K562 (cell line): Measurements from ENCODE around the gene ORAI1. TPM values are rescaled to one million over a fixed set of nuclear protein-coding genes. Genes with fewer than 3 reads are reported as not detected.
"Not testable (repeated sequence)": the region's sequence is repeated elsewhere in the genome, so short reads cannot be mapped to it uniquely, and the experiment has no call there.

Source experiments
- ATAC-seq: fragments of 200-7000 bp; cut with Tn5 transposase; 3 replicates; pipeline ENCODE4 v1.9.1; 2020; ENCODE audit warnings: moderate library complexity
- BruUV-seq: library from RNA; stranded (reverse); fragments of 400-500 nt; replicated peaks from 2 replicates; lab custom pipeline; 2021; lab: Mats Ljungman, UMichigan
- CTCF ChIA-PET: fragments of 300-600 bp; formaldehyde crosslinking; extraction: SDS; loops from one replicate; lab custom pipeline; 2021; ENCODE audit warnings: low intra/inter-chr PET ratio; lab: Yijun Ruan, JAX
- POLR2A ChIA-PET: fragments of 300-600, 350-650 bp; sonication (Branson Sonifier 250); formaldehyde crosslinking; extraction: SDS; loops from one replicate; lab custom pipeline; 2021; ENCODE audit warnings: antibody characterized with exemption, inconsistent platforms; lab: Yijun Ruan, JAX
- DNase-seq, 4 experiments: peaks; one replicate each; pipeline versions ENCODE4 v3.0.0 to v3.0.0-alpha.2; 2011 to 2018; ENCODE audit warnings: low spot score in 3 of 4, mixed read lengths in 3 of 4; ENCODE audit errors: extremely low read depth in 1 of 4
- FAIRE-seq: peaks from 2 replicates; lab custom pipeline; 2011; peaks lifted over from hg19 to GRCh38; lab: Jason Lieb, UNC
- H2AFZ ChIP-seq: 2 replicates; pipeline ENCODE4 v1.6.0; 2011; ENCODE audit warnings: low read depth, low read length, control low read depth, inconsistent platforms
- H3K27ac ChIP-seq: fragments of 200-600 bp; 3 replicates; pipeline ENCODE4 v1.8.0; 2011; ENCODE audit warnings: low read depth, mild to moderate bottlenecking, control low read depth, inconsistent platforms, low read length, moderate library complexity, mixed read lengths; ENCODE audit errors: extremely low read depth
- H3K27me3 ChIP-seq, 2 experiments: fragments of 300-600 bp in 1 of 2; 2 replicates in 1 of 2; 3 replicates in 1 of 2; pipeline versions ENCODE4 v1.6.0 to v1.8.0; 2011; ENCODE audit warnings: inconsistent platforms in 2 of 2, low read length in 2 of 2, mild to moderate bottlenecking in 1 of 2, mixed read lengths in 1 of 2, moderate library complexity in 1 of 2; ENCODE audit not compliant: control insufficient read depth in 2 of 2, insufficient read depth in 2 of 2
- H3K36me3 ChIP-seq: fragments of 300-600 bp; 3 replicates; pipeline ENCODE4 v1.8.0; 2011; ENCODE audit warnings: mild to moderate bottlenecking, low read length, inconsistent platforms; ENCODE audit not compliant: control insufficient read depth, insufficient read depth
- H3K4me1 ChIP-seq, 2 experiments: fragments of 200-600 bp in 1 of 2; replicated peaks in 1 of 2; 2 replicates in 1 of 2; 3 replicates in 1 of 2; pipeline versions ENCODE4 v1.5.1 to v1.8.0; 2011; ENCODE audit warnings: inconsistent platforms in 2 of 2, low read length in 2 of 2, mild to moderate bottlenecking in 1 of 2, mixed read lengths in 1 of 2, moderate library complexity in 1 of 2; ENCODE audit not compliant: control insufficient read depth in 2 of 2, insufficient read depth in 2 of 2
- H3K4me2 ChIP-seq: 2 replicates; pipeline ENCODE4 v1.6.1; 2011; ENCODE audit warnings: low read length, control low read depth, inconsistent platforms, mixed read lengths; ENCODE audit not compliant: insufficient read depth
- H3K4me3 ChIP-seq: fragments of 200-600 bp; sonication (generic), shearing (Covaris generic); 2 replicates; pipeline ENCODE4 v1.5.1; 2016; ENCODE audit warnings: control low read depth, inconsistent platforms
- H3K79me2 ChIP-seq: fragments of 200-600 bp; 3 replicates; pipeline ENCODE4 v1.8.0; 2011; ENCODE audit warnings: low read length, inconsistent platforms; ENCODE audit not compliant: control insufficient read depth, insufficient read depth
- H3K9ac ChIP-seq, 2 experiments: 2 replicates each; pipeline versions ENCODE4 v1.6.0 to v1.6.1; 2011; ENCODE audit warnings: low read depth in 2 of 2, low read length in 2 of 2, control low read depth in 1 of 2, inconsistent platforms in 1 of 2, mild to moderate bottlenecking in 1 of 2, mixed read lengths in 1 of 2; ENCODE audit not compliant: insufficient read depth in 1 of 2
- H3K9me1 ChIP-seq: one replicate; pipeline ENCODE4 v1.6.0; 2011; ENCODE audit warnings: inconsistent platforms, mild to moderate bottlenecking, low read length, moderate library complexity; ENCODE audit not compliant: control insufficient read depth, insufficient read depth
- H3K9me3 ChIP-seq: replicated peaks from 2 replicates; pipeline ENCODE4 v1.5.1; 2011; ENCODE audit warnings: low read depth, low read length, inconsistent platforms; ENCODE audit not compliant: control insufficient read depth, insufficient read depth
- H4K20me1 ChIP-seq: replicated peaks from 2 replicates; pipeline ENCODE4 v1.6.1; 2011; ENCODE audit warnings: low read length, inconsistent platforms, mixed read lengths; ENCODE audit not compliant: control insufficient read depth, insufficient read depth
- ARID1B ChIP-seq: fragments of 450-650 bp; IDR thresholded peaks from 2 replicates; pipeline ENCODE4 v1.6.1; 2016; ENCODE audit warnings: antibody characterized with exemption, mild to moderate bottlenecking, inconsistent platforms
- BCOR ChIP-seq: fragments of 450-650 bp; IDR thresholded peaks from 2 replicates; pipeline ENCODE4 v1.6.1; 2016
- CBFA2T2 ChIP-seq: fragments of 450-650 bp; conservative IDR thresholded peaks from 2 replicates; pipeline ENCODE4 v1.6.1; 2017; ENCODE audit warnings: mild to moderate bottlenecking
- CBFA2T3 ChIP-seq: fragments of 450-650 bp; IDR thresholded peaks from 2 replicates; pipeline ENCODE4 v1.6.1; 2017
- KDM1A ChIP-seq, 2 experiments: fragments of 450-650 bp; IDR thresholded peaks; 2 replicates each; pipeline ENCODE4 v1.6.1; 2016; ENCODE audit warnings: mild to moderate bottlenecking in 2 of 2
- NFIC ChIP-seq: fragments of 450-650 bp; IDR thresholded peaks from 2 replicates; pipeline ENCODE4 v1.6.1; 2017; ENCODE audit warnings: mild to moderate bottlenecking, inconsistent platforms
- RBM25 ChIP-seq: fragments of 200-400 bp; formaldehyde crosslinking; IDR thresholded peaks from 2 replicates; pipeline ENCODE4 v1.6.1; 2018; ENCODE audit warnings: low read length, low read depth, moderate library complexity; ENCODE audit not compliant: severe bottlenecking
- ZNF121 ChIP-seq: sonication (generic); formaldehyde crosslinking; conservative IDR thresholded peaks from 2 replicates; pipeline ENCODE4 v1.8.0; 2022; ENCODE audit warnings: missing genetic modification reagents
- WGBS: fragments of 100-300 bp; shearing (Covaris generic); methylation state at CpG from one replicate; pipeline ENCODE4 v1.1.6; 2016; ENCODE audit warnings: low coverage, mixed read lengths; ENCODE audit not compliant: insufficient coverage; ENCODE audit errors: missing lambda C conversion rate; 5-methylcytosine and 5-hydroxymethylcytosine counted together
- in situ Hi-C: fragments of 300-500 bp; cut with MboI; formaldehyde crosslinking; loops from 4 replicates; pipeline ENCODE4 v1.15.0; 2018; ENCODE audit warnings: inconsistent platforms, mixed read lengths
- intact Hi-C: fragments of 100-400 bp; cut with micrococcal nuclease; formaldehyde crosslinking; loops from 2 replicates; pipeline ENCODE4 v1.14.2; 2022
- polyA plus RNA-seq, 8 experiments: library from polyadenylated mRNA; depleted of rRNA in 4 of 8; stranded (reverse) in 5 of 8; unstranded in 3 of 8; fragments of >200 nt; fragmentation: Nextera tagmentation in 2 of 8; fragmentation: Illumina TruSeq in 1 of 8; extraction: Ambion mirVana in 2 of 8; extraction: Trizol in 1 of 8; gene quantifications; 2 replicates each; pipeline versions ENCODE4 v1.2.1 to v1.2.3, GENCODE V29; 2011 to 2014; ENCODE audit warnings: inconsistent platforms in 1 of 8, missing spikeins in 1 of 8
- total RNA-seq, 7 experiments: library from RNA; depleted of rRNA in 6 of 7; stranded (reverse); fragments of >200 nt in 6 of 7; fragmentation: Illumina TruSeq in 2 of 7; extraction: Trizol in 2 of 7; gene quantifications; 2 replicates each; pipeline versions ENCODE4 v1.2.1 to v1.2.3, GENCODE V29; 2011 to 2021; ENCODE audit warnings: low replicate concordance in 1 of 7

The ORAI1 gene
- total and polyA plus RNA-seq, 9 of the 15 experiments (the other 6 are each of a cell fraction or from before 2014, with no cell fraction given), result 2.6 to 23.8 (median 9.3) TPM

DNA sequence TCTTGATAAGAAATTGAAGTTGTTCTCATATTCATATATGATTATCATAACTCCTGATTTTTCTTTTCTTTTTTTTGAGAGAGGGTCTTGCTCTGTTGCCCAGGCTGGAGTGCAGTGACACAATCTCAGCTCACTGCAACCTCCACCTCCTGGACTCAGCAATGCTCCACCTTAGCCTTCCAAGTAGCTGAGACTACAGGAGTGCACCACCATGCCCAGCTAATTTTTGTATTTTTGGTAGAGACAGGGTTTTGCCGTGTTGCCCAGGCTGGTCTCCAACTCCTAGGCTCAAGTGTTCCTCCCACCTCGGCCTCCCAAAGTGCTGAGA, 43.0 kb upstream of the ORAI1 start:
- H3K79me2 ChIP-seq, H3K4me3 ChIP-seq, DNase-seq, H4K20me1 ChIP-seq, H3K9me1 ChIP-seq, BruUV-seq, H2AFZ ChIP-seq, CTCF ChIA-PET, H3K9me3 ChIP-seq, ATAC-seq, H3K9ac ChIP-seq, H3K36me3 ChIP-seq, intact Hi-C loops, H3K27ac ChIP-seq, H3K27me3 ChIP-seq, in situ Hi-C loops, FAIRE-seq: not testable (repeated sequence)
- 0 out of 2 replicates have a peak overlapping the region, but pooled peaks have one; percentile 24 for H3K4me2 ChIP-seq
- WGBS, result 23% methylated on average over 2 of the region's 2 CpGs
- POLR2A ChIA-PET, result interaction anchor here (0.6 to 2.0 kb wide), 2 partner anchors 9 to 28 kb away, joined by 3 to 5 read pairs; no protein-coding TSS in a partner anchor
- H3K4me1 ChIP-seq, result peaks cover 26 to 37% of the 10 kb centered on the region in 2 experiments
- peak; percentile 96 for TF ChIP-seq ZNF121 (CRISPR knock-in tag)
- TF ChIP-seq BCOR, result peak; percentile 66
- TF ChIP-seq RBM25, result peak; percentile 51
- peak; percentile 50 to 68 for TF ChIP-seq KDM1A (IDR thresholded peaks at IDR 0.05)
- TF ChIP-seq, all 486 proteins: peak for 4; not testable (repeated sequence) for 482

DNA sequence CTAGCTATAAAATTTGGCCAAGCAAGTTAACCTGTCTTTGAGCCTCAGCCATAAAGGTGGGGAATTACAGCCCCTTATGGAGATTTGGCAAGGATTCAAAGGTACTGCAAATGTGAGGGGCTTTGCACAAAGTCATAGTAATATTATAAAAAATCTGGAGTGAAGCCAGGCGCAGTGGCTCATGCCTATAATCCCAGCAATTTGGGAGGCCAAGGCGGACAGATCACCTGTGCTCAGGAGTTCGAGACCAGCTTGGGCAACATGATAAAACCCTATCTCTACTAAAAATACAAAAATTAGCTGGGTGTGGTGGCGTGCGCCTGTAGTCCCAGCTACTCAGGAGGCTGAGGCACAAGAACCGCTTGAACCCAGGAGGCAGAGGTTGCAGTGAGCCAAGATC, 41.4 kb upstream of the ORAI1 start:
- BruUV-seq, H3K9ac ChIP-seq, H2AFZ ChIP-seq, CTCF ChIA-PET, ATAC-seq, H3K4me3 ChIP-seq, H3K27ac ChIP-seq, H3K9me1 ChIP-seq, H4K20me1 ChIP-seq, H3K27me3 ChIP-seq, H3K79me2 ChIP-seq: not testable (repeated sequence)
- TF ChIP-seq NFIC (peak; percentile 50; the same call in 1 of the 2 replicates), ARID1B (0 out of 2 replicates have a peak, but pooled peaks have one; percentile 12), CBFA2T3 (peak; percentile 54), CBFA2T2 (peak; percentile 35), RBM25 (peak; percentile 39)
- TF ChIP-seq, all 486 proteins: peak for 5; not testable (repeated sequence) for 481
- 54% methylated on average over 6 of the region's 6 CpGs for WGBS
- H3K9me3 ChIP-seq, in situ Hi-C loops, intact Hi-C loops, FAIRE-seq, H3K36me3 ChIP-seq, H3K4me2 ChIP-seq, DNase-seq: not testable (repeated sequence)
- POLR2A ChIA-PET, result interaction anchor here (2.0 kb wide), 1 partner anchor 10 kb away, joined by 5 read pairs; no protein-coding TSS in a partner anchor
- peaks cover 21 to 28% of the 10 kb centered on the region in 2 experiments; a peak in 3 of 5 replicates for H3K4me1 ChIP-seq
